HEK293T (cell line): ENCODE measurements around the gene MYZAP.

Source experiments
- ARNT ChIP-seq: fragments of 450-650 bp; IDR thresholded peaks from 2 replicates; pipeline ENCODE4 v1.6.1; 2017; ENCODE audit warnings: mild to moderate bottlenecking
- CTBP1 ChIP-seq: fragments of 450-650 bp; IDR thresholded peaks from 2 replicates; pipeline ENCODE4 v1.6.1; 2016; ENCODE audit warnings: borderline replicate concordance
- FOXA1 ChIP-seq: fragments of 450-650 bp; IDR thresholded peaks from 2 replicates; pipeline ENCODE4 v1.6.1; 2016; ENCODE audit warnings: mild to moderate bottlenecking
- FOXK2 ChIP-seq: fragments of 450-650 bp; IDR thresholded peaks from 2 replicates; pipeline ENCODE4 v1.6.1; 2016; ENCODE audit warnings: mild to moderate bottlenecking
- FOXM1 ChIP-seq: fragments of 450-650 bp; IDR thresholded peaks from 2 replicates; pipeline ENCODE4 v1.6.1; 2017; ENCODE audit warnings: mild to moderate bottlenecking, borderline replicate concordance
- HDGF ChIP-seq: fragments of 450-650 bp; IDR thresholded peaks from 2 replicates; pipeline ENCODE4 v1.6.1; 2017; ENCODE audit warnings: antibody characterized with exemption, borderline replicate concordance
- L3MBTL2 ChIP-seq: fragments of 450-650 bp; conservative IDR thresholded peaks from 2 replicates; pipeline ENCODE4 v1.6.1; 2016; ENCODE audit warnings: mild to moderate bottlenecking
- LEF1 ChIP-seq: fragments of 450-650 bp; IDR thresholded peaks from 2 replicates; pipeline ENCODE4 v1.6.1; 2017; ENCODE audit warnings: mild to moderate bottlenecking, borderline replicate concordance
- NFRKB ChIP-seq: fragments of 450-650 bp; IDR thresholded peaks from 2 replicates; pipeline ENCODE4 v1.6.1; 2016; ENCODE audit warnings: mild to moderate bottlenecking, moderate library complexity
- SP1 ChIP-seq: fragments of 450-650 bp; IDR thresholded peaks from 2 replicates; pipeline ENCODE4 v1.6.1; 2017
- TARDBP ChIP-seq: fragments of 450-650 bp; IDR thresholded peaks from 2 replicates; pipeline ENCODE4 v1.6.1; 2016
- ZNF384 ChIP-seq: fragments of 450-650 bp; IDR thresholded peaks from 2 replicates; pipeline ENCODE4 v1.6.1; 2016
- TF ChIP-seq, protein P1 (sequence below): fragments of 450-650 bp; IDR thresholded peaks from 2 replicates; pipeline ENCODE4 v1.6.1; 2016

DNA sequence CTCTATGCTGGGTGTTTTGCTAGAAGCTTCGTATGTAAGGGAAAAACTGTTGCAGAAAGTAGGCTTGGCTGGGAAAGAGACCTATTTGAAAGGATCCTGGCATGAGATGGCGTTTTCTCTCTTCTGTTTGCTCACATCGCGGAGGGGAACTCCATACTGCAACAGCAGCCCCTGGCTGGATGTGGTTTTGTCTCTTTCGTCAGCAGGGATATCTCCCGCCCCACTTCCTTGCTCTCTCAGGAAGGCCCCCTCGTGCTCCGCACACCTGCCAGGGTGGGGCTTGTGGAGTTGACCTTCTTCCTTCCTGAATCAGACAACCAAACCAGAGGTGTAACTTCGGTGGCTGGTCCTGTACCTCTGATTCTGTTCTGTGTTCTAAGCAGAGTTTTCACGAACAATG lies 26.4 kb upstream of the MYZAP start:
- TF ChIP-seq FOXA1 = no peak
- no peak for TF ChIP-seq SP1
- TF ChIP-seq ARNT = no peak
- no peak for TF ChIP-seq FOXK2
- TF ChIP-seq LEF1 = no peak
- TF ChIP-seq FOXM1 = no peak
- no peak for TF ChIP-seq TARDBP
- no peak for TF ChIP-seq CTBP1
- no peak for TF ChIP-seq L3MBTL2
- TF ChIP-seq, protein P1, sequence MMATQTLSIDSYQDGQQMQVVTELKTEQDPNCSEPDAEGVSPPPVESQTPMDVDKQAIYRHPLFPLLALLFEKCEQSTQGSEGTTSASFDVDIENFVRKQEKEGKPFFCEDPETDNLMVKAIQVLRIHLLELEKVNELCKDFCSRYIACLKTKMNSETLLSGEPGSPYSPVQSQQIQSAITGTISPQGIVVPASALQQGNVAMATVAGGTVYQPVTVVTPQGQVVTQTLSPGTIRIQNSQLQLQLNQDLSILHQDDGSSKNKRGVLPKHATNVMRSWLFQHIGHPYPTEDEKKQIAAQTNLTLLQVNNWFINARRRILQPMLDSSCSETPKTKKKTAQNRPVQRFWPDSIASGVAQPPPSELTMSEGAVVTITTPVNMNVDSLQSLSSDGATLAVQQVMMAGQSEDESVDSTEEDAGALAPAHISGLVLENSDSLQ = no peak
- TF ChIP-seq ZNF384 = no peak
- no peak for TF ChIP-seq HDGF
- no peak for TF ChIP-seq NFRKB
